ENCODE data around the gene CASKIN2.

GRCh38 chr17:75460295-75460694 is 55.0 kb downstream of the CASKIN2 start:
- TF ChIP-seq POLR2A (IDR thresholded peaks at IDR 0.05) (no peak), CTCF (IDR thresholded peaks at IDR 0.05) (no peak)

All from heart left ventricle (tissue), 13 donors.